Adrenal gland (tissue), 12 donors: ENCODE measurements around the gene MCRIP1. TPM values are rescaled to one million over a fixed set of nuclear protein-coding genes. Genes with fewer than 3 reads are reported as not detected.

Experiments used
- DNase-seq, 7 donors: peaks; one replicate each; pipeline ENCODE4 v3.0.0-alpha.2; 2019 to 2020
- H3K27ac ChIP-seq, 5 donors: fragments of 200-600 bp; sonication (generic) in 4 of 5; 1 replicate in 3 of 5; 2 replicates in 2 of 5; pipeline versions ENCODE4 v1.5.1 to v1.8.0; 2016 to 2020; ENCODE audit warnings: mild to moderate bottlenecking in 1 of 5
- H3K27me3 ChIP-seq: fragments of 200-600 bp; 2 replicates; pipeline ENCODE4 v1.8.0; 2021
- H3K36me3 ChIP-seq, 2 donors: fragments of 200-600 bp; replicated peaks in 1 of 2; 1 replicate in 1 of 2; 2 replicates in 1 of 2; pipeline versions ENCODE4 v1.5.1 to v1.8.0; 2018 to 2022
- H3K4me1 ChIP-seq, 2 donors: fragments of 200-600 bp; replicated peaks in 1 of 2; 1 replicate in 1 of 2; 2 replicates in 1 of 2; pipeline versions ENCODE4 v1.5.1 to v1.8.0; 2018 to 2021
- H3K4me3 ChIP-seq, 4 donors: fragments of 200-600 bp; sonication (generic) in 3 of 4; one replicate each; pipeline ENCODE4 v1.5.1; 2016 to 2018
- H3K9me3 ChIP-seq, 3 donors: fragments of 200-600 bp; sonication (generic) in 1 of 3; replicated peaks in 1 of 3; 1 replicate in 2 of 3; 2 replicates in 1 of 3; pipeline versions ENCODE4 v1.5.1 to v1.8.0; 2016 to 2021
- CTCF ChIP-seq, 6 experiments: fragments of 450-650 bp in 4 of 6; fragments of 200-600 bp in 2 of 6; sonication (generic) in 1 of 6; IDR thresholded peaks; 1 replicate in 5 of 6; 2 replicates in 1 of 6; pipeline versions ENCODE4 v1.5.1 to v1.8.0; 2016 to 2021; ENCODE audit warnings: antibody characterized with exemption in 6 of 6, mild to moderate bottlenecking in 2 of 6, moderate library complexity in 1 of 6
- POLR2A ChIP-seq, 2 donors: fragments of 450-650 bp; IDR thresholded peaks; one replicate each; pipeline ENCODE4 v1.6.1; 2017; ENCODE audit warnings: antibody characterized with exemption in 2 of 2, mild to moderate bottlenecking in 2 of 2, moderate library complexity in 1 of 2
- WGBS, 4 donors: extraction: QIAGEN DNeasy Blood & Tissue Kit in 2 of 4; methylation state at CpG; one replicate each; pipeline versions ENCODE4 v1.1.5 to v1.1.7; 2013 to 2017; 5-methylcytosine and 5-hydroxymethylcytosine counted together
- intact Hi-C, 2 donors: fragments of 100-400 bp; cut with DNase I; formaldehyde crosslinking; loops; one replicate each; pipeline versions ENCODE4 v1.14.1 to v1.15.0; 2022 to 2023
- polyA plus RNA-seq, 3 donors: library from polyadenylated mRNA; stranded (reverse); fragments of 200-250 nt in 2 of 3; fragments of 350-450 nt in 1 of 3; fragmentation: Illumina TruSeq in 1 of 3; extraction: RNeasy Lipid Tissue Mini Kit (QIAGEN cat#74804) in 1 of 3; gene quantifications; one replicate each; pipeline ENCODE4 v1.2.3, GENCODE V29; 2013 to 2014
- total RNA-seq, 9 donors: library from RNA; depleted of rRNA in 4 of 9; stranded (reverse); fragments of >200 nt in 4 of 9; fragments of 120-200 nt in 1 of 9; fragmentation: NEBNext Ultra II Directional in 1 of 9; extraction: Animal tissue kit (Norgen Biotek cat#: 25700) in 1 of 9; gene quantifications; one replicate each; pipeline versions ENCODE4 v1.1.0 to v1.2.4, GENCODE V29; 2013 to 2023
- donor health status: healthy with polysubstance abuse.
- donor health status: Bipolar disorder and iron deficiency.
- donor health status: DM: yes; HTN: yes; CAD: no.
- donor health status: DM: no; HTN: no; CAD: no.
- donor health status: DM: no; HTN: no; CAD: no.
- donor health status: DM: yes; HTN: yes; CAD: no.

The MCRIP1 gene
- total and polyA plus RNA-seq, 12 donors, result 5.0 to 248 (median 82.6) TPM

- Histone ChIP-seq H3K36me3 (peaks cover 0 to 90% of the 10 kb centered on the region in 2 donors), H3K4me1 (peaks cover 0 to 16% of the 10 kb centered on the region in 2 donors), H3K9me3 (no peaks in the 10 kb centered on the region), H3K27ac (no peak overlapping the region), H3K27me3 (no peaks in the 10 kb centered on the region), H3K4me3 (no peak overlapping the region)
- TF ChIP-seq CTCF (IDR thresholded peaks at IDR 0.05) (no peak), POLR2A (IDR thresholded peaks at IDR 0.05) (no peak)
- WGBS, 4 donors, result 85 to 97% (median 89%) methylated on average over 5 to 16 of the region's 16 CpGs
- DNase-seq, result no peak
- intact Hi-C loops, result no loop called here
These were observed 18.3 kb upstream of the MCRIP1 start for GRCh38 chr17:81851423-81851822.

GRCh38 chr17:81849457-81849856 is 16.4 kb upstream of the MCRIP1 start:
- intact Hi-C loops, result no loop called here

GRCh38 chr17:81846743-81847689 is 13.9 kb upstream of the MCRIP1 start:
- Histone ChIP-seq H3K9me3 (no peaks in the 10 kb centered on the region), H3K4me1 (peaks cover 4 to 18% of the 10 kb centered on the region in 2 donors), H3K27ac (peak overlapping the region in 3 of 5 donors; percentile 9 to 71 (median 49)), H3K36me3 (peaks cover 0 to 81% of the 10 kb centered on the region in 2 donors), H3K4me3 (no peak overlapping the region), H3K27me3 (no peaks in the 10 kb centered on the region)
- DNase-seq, result peak in 3 of 7 donors; percentile 48 to 62 (median 52)
- WGBS, 4 donors, result 72 to 85% (median 74%) methylated on average over 13 to 24 of the region's 24 CpGs
- intact Hi-C loops, result no loop called here
- TF ChIP-seq POLR2A (IDR thresholded peaks at IDR 0.05), result no peak
- no peak for TF ChIP-seq CTCF (IDR thresholded peaks at IDR 0.05)

More at GRCh38 chr17:81849457-81849856, 16.4 kb upstream of the MCRIP1 start:
- no peaks in the 10 kb centered on the region for H3K4me1 ChIP-seq
- no peak for DNase-seq
- 90 to 95% (median 94%) methylated on average over 12 of the region's 12 CpGs for WGBS, 4 donors
- no peak overlapping the region for H3K27ac ChIP-seq
- H3K9me3 ChIP-seq, result no peaks in the 10 kb centered on the region
- no peak overlapping the region for H3K4me3 ChIP-seq
- H3K36me3 ChIP-seq, result peaks cover 0 to 92% of the 10 kb centered on the region in 2 donors
- TF ChIP-seq POLR2A (IDR thresholded peaks at IDR 0.05), result no peak
- TF ChIP-seq CTCF (IDR thresholded peaks at IDR 0.05), result no peak
- no peaks in the 10 kb centered on the region for H3K27me3 ChIP-seq

GRCh38 chr17:81845881-81846742 is 13.0 kb upstream of the MCRIP1 start:
- DNase-seq, result no peak

More at GRCh38 chr17:81845881-81846742, 13.0 kb upstream of the MCRIP1 start:
- Histone ChIP-seq H3K27me3 (no peaks in the 10 kb centered on the region), H3K9me3 (no peaks in the 10 kb centered on the region), H3K4me3 (no peak overlapping the region), H3K4me1 (peaks cover 4 to 25% of the 10 kb centered on the region in 2 donors), H3K27ac (peak overlapping the region in 2 of 5 donors; percentile 49 to 71), H3K36me3 (peaks cover 0 to 72% of the 10 kb centered on the region in 2 donors)
- no peak for TF ChIP-seq POLR2A (IDR thresholded peaks at IDR 0.05)
- no peak for TF ChIP-seq CTCF (IDR thresholded peaks at IDR 0.05)
- intact Hi-C loops, result no loop called here
- 91 to 93% (median 92%) methylated on average over 23 to 38 of the region's 38 CpGs for WGBS, 4 donors
